Measurements from ENCODE around the gene STAT4.

Gene STAT4

DNA sequence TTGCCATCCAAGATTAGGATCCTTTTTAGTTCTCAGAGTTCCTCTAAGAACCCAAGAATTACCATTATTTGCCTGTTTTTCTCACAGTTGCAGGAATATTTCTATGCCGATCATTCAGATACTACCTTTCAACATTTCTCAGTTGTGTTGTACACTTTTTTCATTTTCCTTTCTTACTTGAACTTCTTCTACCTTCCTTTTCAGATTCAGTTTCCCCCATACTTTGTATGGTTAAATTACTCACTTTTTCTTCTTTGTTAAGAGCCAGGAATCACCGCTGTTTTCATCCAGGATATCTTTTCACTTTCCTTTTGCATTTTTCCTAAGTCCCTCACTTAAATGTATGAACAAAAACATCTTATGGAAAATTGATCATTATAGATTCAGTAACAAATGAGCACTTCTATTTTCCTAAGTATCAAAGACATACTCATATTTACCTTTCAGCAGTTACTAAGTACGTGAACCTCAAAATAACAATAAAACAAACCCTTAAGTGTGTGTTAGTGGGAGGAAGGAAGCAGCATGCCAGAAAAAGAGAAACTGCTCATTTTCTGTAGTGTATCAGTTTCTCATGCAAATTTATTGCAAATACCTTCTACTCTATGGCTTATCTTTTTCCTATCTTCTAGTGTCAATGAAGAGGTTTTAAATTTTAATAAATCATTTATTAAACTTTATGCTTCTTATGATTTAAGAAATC is 72.5 kb downstream of the STAT4 start:
- DNase-seq = no peak

DNA sequence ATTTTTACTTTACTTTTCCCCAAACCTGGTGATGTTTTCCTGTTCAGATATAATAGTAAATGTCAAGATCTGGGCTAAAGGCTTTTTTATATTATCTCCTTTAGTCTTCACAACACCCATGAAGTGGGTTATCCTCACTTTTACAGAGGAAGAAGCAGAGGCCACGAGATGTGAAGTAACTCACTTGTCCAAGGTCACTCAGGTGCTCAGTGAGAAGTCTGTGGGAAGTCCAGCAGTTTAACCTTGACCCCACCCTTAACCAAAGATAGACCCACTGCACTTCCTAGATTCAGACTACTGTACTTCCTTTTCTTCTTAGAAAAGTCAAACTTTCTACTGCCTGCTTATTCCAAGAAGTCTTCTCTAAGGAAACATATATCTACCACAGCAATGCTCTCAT is 80.5 kb downstream of the STAT4 start:
- no peak for DNase-seq

DNA sequence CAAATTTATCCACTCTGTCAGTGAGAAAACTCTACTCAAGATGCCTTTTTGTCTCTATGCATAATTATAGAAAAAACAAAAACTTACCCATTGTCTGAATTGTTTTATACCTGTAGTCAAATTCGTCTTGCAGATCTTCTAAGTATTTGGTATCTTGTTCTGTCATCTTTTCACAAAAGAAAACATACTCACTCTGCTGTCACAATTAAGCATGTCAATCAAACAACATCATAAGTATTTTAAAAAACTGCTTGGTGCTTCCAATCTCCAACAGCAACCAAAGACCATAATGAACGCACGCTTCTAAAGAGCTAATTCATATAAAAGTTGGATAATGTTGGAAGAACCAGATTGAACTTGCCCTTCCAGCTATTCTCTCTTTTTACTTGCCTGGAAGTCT is 81.2 kb downstream of the STAT4 start:
- no peak for DNase-seq

DNA sequence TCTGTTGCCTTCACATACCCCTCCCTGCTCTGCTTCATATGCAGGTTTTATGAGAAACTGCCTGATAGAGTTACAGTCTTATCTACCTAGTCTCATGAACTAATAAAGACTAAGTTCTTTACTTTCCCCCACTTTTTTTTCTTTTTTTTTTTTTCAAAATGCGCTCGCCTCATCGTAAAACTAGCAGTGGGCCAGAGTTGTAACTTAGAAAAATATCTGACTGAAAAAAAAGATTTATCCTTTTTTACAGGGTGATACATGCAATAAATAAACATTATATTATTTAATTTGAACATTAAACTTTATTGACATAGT is 83.9 kb downstream of the STAT4 start:
- DNase-seq = no peak

DNA sequence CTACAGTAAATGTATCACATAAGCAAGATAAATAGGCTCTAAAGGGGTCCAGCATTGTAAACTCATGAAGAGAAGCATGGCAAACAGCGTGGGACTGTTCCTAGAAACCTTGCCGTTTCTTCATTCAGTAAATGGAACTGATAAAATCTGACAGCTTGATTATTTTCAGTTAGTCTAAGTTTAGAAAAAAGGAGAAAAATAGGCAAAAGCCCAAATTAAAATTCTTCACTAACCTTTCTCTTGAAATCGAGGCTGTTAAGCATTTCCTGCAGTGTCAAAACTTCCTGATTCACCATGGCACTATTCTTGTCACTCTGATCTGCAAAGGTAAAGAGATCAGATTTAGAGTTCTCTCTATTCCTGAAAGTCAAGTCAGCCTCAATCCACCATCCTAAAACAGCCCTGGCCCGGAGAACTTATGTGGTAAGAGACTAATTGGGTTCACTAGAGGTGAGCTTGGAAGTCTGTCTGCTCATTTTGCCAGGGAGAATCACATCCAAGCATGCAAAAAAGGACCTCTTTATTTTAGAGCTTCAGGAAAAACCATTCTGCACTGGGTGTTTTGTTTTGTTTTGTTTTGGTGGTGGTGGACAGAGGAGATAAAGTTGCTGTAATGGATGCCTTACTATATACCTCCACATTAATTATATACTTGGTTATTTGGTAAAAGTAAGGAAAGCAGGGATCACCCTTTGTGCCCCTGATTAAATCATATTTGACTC is 84.4 kb downstream of the STAT4 start:
- DNase-seq = no peak

DNA sequence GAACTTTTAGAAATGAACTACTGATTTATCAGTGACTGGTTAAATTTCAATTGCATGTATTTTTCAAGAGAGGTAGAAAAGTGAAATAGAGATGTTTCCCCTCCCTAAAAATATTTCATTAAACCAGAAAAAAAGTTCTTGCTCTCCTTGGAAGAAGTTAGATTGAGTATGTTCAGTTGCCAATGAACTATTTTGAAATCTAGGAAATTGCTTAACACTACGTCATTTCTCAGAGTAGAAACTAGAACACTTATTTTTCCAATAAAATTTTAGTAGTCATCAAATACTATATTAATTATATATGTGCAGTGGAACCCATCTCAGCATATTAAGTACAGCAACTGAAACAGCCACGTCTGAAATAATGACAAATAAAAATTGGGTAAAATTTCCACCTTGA is 85.0 kb downstream of the STAT4 start:
- DNase-seq = no peak

DNA sequence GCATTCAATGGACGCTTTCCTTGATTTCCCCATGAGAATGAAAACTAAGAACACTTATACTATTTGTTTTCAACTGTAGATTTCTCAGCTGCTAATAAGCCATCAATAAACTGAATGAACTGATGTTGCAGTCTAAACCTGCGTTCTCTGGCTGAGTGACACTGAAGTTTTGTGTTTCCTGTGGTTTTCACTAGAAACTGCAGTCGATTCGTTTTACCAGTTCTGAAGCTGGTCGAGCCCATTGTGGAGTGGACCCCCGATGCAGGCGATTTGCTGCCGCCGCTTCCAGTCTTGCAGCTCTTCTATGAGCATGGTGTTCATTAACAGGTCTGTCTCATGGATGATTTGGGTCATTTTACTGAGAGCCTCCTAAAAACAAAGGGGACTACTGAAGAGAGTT is 86.2 kb downstream of the STAT4 start:
- no peak for DNase-seq

DNA sequence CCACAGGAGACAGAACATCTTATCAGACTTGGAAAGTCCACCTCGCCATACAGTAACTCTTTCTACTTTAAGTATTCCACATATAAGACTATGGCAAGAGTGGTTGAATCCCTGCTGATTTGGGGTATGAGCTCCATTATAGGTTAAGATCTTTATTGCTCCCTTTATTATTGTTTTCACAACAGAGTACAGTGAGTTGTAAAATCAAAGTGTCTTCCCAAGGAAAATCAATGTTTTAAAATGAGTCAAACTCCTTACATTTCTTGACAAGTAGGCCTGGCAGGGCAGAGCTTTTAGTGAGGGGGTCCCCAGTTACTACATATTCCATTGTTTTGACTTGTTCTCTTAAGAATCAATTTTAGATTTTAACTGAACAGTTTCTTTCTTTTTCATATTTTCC is 87.2 kb downstream of the STAT4 start:
- DNase-seq = no peak

DNA sequence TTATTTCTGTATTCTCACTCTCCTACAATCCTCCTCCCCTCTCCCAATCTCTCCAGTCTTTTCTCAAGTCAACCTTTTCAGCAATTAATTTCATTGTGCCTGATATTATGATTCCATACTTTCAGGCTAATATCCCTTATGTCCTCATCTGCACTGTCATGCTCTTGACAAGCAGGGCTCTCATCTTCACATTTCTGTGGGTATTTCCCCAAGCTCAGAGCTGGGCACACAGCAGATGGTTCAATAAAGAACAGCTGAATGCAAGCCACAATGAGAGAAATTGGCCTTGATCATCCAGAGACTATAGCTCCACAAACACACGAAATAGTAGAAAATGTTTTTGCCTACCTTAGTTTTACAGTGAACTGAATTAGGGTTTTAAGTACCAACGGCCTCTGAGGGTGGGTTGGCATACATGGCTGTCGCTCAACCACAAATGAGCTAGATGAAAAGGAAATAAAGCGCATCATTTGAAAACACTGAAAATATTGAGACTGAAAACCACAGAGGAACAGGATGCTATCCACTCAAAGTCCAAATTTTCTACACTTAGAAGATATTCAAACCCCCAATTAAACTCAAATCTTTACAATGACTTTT is 89.3 kb downstream of the STAT4 start:
- no peak for DNase-seq

DNA sequence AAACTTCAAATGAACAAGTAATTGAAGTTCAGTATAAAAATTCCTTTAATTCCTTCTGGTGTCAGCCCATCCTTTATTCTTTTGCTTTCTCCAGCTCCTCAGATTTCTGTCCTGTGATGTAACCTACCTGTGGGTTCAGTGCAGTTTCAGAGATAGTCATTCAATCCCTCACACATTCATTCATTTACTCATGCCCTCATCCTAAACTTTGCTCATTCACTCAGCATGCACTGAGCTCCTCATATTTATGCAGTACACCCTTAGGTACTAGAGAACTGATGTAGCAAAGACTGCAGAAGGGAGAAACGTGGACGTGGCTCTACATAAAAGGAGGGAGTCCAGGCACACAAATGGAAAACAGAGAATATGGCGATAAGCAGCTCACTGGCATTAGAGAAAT is 91.5 kb downstream of the STAT4 start:
- DNase-seq = no peak

DNA sequence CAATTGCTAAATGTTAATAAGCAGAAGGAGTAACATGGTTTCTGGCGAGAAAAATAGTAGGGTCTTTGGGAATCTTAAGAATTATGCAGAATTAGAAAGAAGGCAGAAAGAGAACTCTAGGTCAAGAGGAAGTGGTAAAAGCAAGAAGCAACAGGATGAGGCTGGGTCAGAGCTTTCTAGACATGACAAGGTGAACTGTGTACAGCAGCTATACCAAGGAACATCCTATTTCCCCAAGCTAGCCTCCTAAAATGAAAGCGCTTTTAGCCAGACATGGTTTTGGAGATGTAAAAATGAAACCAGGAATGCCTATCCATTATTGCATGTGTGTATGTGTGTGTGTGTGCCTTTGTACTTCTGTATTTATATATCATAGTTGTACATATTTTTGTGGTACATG is 94.6 kb downstream of the STAT4 start:
- DNase-seq = no peak

DNA sequence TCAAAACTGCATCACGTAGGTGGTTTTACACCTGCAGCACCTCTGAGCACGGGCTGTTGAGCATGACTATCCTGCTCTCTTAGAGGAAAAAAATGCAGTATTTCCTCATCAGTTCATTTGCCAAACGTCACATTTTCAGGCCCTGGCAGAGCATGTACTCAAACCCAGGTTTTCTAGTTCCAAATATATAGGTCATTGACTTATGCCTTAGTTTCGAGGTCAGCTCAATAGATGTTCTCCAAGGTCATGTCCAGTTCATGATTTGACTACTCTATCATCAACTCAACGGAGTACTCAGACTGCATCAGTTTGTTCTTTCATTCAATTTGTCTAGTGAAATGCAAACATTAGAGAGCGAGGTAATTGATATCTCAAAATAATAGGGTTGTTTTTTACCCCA is 97.5 kb downstream of the STAT4 start:
- DNase-seq = no peak

DNA sequence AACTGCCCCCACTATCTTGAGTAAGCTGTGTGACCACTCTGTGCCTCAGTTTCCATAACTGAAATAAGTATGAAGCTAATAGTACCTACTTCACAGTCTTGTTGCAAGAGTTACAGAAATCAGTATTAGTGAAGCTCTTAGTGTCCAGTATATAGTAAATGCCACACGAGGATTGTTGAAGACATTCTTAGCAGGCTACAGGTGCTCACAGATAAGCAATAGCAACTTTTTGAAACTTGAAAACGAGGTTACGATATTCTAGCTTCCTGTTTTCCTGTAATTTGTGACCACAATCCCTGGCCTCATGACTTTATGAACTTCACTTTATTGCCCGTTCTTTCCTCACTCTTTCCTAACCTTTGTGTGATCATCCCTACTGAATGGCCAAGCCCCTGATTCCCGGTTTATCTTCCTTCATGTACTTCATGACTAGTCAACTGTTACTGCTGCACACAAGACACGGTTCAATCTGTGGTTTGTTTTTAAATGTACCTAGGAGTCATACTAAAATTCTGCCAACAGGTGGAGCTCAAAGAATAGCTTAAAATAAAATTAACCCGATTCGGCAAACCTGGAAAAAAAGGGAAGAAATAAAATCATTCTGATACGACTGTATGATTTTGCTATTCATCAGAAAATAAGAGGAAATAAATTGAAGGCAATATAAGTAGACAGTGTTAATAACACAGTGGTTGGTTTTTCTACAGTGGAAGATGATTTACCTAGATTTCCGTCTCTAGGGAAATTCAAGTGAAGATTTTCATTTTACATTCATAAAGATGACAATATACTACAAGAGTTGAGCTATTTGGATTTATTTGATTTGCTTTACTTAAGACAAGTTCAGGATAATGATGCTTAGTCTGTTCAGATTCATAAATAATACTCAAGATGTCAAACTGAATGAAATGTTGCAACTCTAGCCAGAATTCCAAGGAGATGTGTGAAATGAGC is 98.7 kb downstream of the STAT4 start:
- peak; percentile 42 for DNase-seq

DNA sequence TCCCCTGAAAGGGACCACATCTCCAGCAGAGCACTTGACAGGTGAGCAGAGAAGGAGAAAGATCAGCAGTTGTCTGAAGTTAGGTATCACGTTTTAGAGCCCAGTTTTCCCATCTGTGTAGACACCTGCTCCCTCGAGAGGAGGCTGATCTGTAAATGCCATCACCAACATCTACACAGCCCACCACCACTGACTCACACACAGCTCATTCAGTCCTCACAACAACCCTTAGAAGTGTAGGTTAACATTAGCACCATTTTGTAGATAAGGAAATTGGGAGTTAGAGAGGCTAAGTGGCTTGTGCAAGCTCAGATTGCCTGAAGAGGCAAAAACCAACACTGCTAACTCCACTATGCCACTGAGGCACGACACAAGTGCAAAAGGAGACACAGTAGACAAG is 99.6 kb downstream of the STAT4 start:
- no peak for DNase-seq

DNA sequence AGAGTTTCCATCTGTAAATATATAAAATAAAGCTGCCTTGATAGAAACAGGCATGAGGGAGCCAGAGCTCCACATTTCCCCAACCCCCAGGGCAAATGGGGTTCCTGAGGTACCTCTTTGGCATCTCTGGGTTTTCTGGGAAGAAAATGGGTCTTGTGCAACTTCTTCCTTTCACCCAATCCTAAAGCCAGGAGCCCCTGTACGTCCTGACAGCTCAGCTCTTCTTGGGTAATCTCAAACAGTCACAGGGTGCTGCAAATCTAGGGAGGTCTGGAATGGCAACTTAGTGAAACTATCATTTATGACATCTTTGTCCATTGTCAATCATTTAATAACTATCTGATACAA is 100.2 kb downstream of the STAT4 start:
- DNase-seq = no peak

DNA sequence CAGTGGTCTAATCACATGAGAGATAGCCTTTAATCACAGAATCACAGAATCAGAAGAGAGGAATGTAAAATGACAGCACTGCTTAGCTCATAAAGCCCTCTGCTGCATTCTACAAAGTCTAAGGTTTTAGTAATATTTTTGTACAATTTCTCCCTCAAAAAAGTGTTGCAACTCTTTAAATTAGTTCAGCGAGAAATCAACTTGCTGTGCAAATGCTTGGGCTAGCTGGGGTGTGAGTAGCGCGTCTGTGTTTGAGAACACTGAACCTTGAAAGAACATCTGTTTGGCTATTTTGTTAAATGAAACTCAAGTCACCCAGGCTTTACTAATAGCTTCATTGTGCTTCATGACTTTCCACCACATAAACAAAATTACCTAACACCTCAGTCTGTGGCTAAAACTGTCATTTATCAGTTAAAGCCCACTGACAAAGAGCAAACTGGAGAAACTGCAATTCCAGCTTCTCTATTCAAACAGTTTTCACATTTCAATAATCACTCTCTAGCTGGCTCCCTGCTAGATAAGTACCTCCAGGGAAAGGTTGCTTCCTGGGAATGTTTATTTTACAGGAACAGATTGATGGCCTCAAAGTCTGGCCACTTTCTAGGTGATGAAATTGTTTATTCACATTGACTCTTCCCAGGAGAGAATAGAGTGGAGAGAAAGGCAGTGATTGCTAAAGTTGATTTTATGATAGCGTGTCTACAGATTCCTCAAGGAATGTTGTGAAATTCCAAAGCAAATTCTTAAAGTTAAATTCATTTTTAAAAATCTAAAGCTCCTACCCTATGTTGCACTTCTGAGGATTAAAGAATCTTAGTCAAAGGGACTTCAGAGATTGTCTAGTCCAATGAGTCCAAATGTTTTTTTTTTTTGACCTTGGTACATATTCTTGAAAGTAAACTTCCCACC is 100.8 kb downstream of the STAT4 start:
- no peak for DNase-seq

DNA sequence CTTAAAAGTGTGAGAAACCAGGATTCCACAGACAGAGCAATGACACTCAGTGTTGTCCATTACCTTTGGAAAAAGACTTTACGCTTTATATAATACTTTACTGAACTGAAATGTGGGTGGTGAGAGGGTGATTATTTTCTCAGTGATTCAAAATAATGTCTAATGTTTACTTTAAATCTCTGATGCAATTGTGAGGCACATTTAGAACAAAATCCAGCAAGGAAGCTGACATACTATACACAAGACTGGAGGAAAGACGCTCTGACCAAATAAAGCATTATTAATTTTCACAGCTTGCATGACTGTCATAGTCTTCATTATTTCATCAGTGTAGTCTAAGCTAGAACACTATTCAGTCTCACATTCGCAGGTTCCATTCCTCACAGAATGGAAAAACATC is 102.7 kb downstream of the STAT4 start:
- DNase-seq = no peak

DNA sequence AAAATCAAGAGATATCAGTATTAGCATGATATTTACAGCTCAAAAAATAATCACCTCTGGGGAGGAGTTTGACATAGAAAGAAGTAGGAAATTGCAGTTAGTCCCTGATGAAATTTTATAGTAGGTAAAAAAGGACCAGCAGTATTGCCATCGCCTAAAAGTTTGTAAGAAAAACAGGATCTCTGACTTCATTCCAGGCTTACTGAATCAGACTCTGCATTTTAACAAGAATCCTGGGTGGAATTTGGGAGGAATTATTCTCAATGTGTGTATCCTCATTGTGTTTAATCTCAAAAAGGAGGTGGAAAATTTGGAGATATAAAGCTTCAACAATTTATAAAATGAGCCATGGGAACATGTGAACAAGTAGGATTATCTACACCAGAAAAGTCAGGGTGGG is 105.7 kb downstream of the STAT4 start:
- no peak for DNase-seq

DNA sequence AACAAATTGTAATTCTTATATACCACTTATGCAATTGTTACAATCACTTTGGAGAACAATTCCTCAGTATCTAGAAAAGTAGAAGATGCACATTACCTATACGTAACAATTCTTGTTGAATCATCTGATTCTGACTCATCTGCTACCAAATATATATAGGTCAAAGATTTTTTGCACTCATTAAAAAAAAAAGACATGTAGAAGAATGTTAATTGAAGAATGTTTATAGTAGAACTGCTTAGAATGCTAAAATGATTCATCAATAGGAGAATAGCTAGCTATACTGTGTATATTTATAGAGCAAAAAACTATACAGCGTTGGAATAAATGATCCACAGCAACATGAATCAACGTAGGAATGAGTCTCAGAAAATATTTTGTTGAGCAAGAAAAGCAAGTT is 107.4 kb downstream of the STAT4 start:
- no peak for DNase-seq

DNA sequence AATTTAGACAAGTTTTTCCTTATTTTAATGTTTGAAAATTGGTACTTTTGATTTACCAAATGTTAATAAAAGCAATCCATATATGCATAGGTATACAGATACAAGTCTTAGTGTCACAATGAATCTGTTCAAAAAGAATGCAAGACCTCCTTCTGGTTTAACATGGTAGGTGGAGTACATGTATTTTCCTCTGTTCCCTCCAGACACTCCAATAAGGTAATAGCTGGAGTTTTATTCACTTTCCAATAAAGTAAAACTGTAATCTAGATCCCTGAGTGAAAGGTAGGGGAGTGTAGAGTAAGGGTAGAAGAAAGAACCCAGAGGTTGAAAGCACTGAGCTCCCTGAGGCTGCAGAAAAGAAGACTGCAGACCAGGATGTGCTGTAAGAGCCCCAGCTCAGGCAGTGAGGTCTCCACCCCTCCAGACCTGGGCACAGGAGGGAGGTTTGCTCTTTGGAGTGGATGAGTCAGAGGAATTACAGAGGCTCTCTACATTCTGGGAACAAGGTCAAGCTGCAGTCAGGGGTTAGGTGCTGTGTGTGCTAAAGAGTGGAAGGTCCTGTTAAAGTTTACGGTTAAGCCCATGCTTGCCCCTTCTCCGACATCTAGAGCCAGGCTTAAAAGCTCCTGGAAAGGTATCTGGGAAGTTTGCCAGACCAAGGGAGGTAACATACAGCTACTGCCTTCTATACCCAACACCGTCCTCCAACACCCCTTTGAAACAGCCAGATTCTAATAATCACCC is 109.2 kb downstream of the STAT4 start:
- no peak for DNase-seq

DNA sequence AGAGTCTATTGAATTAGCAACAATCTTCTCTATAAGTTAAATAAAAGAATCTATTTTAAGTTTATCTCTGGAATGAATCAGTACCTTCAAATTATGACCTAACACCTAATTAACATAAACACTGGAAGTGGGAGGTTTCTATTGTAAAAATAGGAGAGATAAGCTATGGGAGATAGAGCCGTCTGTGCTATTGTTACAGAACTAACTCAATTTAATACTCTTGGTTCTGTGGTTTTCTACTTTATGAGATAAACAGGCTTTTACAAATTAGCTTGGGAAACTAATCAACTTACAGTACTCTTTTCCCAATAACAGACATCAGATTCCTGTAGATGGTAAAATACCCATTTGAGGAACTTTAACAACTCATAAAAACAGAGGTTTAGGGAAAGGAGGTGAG is 111.2 kb downstream of the STAT4 start:
- DNase-seq = no peak

DNA sequence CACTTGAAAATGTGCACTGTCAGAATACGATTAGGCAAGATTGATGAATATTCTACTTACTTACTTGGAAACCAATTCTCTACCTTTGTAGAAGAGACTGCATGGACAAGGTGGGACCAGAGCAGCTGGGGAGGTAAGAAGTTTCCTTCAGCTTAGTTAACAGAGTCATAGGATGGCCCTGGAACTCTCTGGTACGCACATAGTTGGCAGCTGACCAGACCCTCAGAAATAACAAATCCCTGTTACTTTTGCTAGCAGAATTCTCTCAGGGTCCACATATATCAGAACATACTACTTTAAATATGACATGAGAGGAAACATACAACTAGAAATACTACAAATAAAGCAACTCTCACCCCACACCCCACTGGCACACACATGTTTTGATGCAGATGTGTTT is 112.1 kb downstream of the STAT4 start:
- no peak for DNase-seq

All from right forelimb (tissue), 1 donor.